ENCODE results near the gene VTCN1. TPM values are rescaled to one million over a fixed set of nuclear protein-coding genes. Genes with fewer than 3 reads are reported as not detected.
"Not testable (repeated sequence)": the region's sequence is repeated elsewhere in the genome, so short reads cannot be mapped to it uniquely, and the experiment has no call there.

Gene VTCN1
- total and polyA plus RNA-seq, 5 experiments from 2014 or later = not detected

DNA sequence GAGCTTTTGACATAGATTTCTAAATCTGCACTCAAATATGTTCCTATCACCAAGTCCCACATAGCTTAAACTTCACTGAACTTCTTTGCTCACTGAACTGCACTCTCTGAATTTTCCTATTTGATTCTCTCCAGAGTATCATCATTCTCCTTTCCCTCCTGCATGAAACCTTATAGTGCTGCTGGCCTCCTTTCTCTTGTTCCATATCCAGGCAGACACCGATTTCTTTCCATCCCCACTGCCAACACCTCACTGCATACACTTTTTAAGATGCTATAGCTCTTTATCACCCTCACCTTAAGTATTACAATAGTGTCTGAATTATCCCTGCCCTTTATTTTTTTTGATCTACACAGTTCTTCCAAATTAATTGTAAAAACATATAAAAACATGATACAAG lies 86.1 kb downstream of the VTCN1 start:
- POLR2A ChIA-PET = no interaction called here
- Mint-ChIP-seq H3K36me3 (no peaks in the 10 kb centered on the region), H3K9me3 (no peaks in the 10 kb centered on the region), H3K4me1 (peaks cover 2 to 10% (median 8%) of the 10 kb centered on the region in 4 donors), H3K27ac (no peak overlapping the region), H3K27me3 (peaks cover 0 to 23% (median 6%) of the 10 kb centered on the region in 5 donors), H3K4me3 (no peak overlapping the region)
- ATAC-seq (no peak), DNase-seq (no peak)

DNA sequence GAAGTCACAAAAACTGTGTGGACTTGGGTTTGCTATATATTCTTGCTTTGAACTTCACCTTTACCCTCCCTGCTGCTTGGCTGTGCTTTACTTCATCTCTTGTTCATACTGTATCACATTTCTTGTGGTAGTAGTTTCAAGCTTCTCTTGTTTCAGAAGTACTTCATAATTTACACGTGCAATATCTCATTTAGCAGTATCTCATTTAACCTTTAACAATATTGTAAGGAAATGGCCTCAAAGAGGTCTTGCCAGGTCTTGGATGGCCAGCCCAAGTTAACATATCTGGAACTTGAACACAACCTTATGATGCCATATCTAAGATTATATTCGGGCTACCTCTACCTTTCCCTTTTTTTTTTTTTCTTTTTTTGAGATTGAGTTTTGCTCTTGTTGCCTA lies 87.5 kb downstream of the VTCN1 start:
- Mint-ChIP-seq H3K36me3 (no peaks in the 10 kb centered on the region), H3K27me3 (peaks cover under 1 to 26% (median 6%) of the 10 kb centered on the region in 5 donors), H3K4me3 (peak overlapping the region in 8 of 10 donors; percentile 5 to 77 (median 21)), H3K4me1 (peaks cover 2 to 8% (median 7%) of the 10 kb centered on the region in 4 donors), H3K27ac (no peak overlapping the region), H3K9me3 (no peaks in the 10 kb centered on the region)
- no peak for DNase-seq
- POLR2A ChIA-PET = interaction anchor here (0.6 kb wide), 1 partner anchor 650 kb away, joined by 8 read pairs; no protein-coding TSS in a partner anchor
- no peak for ATAC-seq

DNA sequence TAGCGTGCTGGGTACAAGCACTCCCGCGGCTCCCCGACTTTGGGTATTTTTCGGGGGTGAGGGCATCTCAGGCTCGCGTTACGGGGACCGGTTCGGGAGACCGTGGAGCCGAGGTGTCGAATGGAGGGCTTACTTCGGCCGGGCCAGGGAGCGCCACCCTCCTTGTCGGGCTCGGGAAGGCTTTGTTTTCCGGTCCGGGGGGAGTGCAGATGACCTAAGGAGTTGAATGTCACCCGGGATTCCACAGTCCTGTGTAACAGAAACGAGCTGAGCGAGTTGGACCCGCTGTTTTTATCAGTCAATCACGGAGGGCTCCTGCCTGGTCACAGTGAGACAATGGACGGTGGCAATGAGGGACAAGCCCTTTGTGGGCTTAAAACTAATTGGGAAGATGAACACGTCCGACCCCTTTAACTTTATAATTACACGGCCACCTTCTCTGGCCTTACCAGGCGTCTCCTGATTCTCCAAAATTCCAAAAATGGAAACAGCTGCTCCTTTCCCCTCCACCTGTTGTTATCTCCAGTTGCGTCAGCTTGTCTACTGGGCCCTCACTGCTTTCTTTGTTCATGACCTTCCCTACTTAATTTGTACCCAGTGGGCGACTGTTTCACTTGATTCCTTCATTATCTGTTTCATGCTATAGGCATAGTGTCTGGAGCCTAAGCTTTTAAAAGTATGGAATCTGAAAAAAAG lies 88.2 kb downstream of the VTCN1 start:
- H3K36me3 Mint-ChIP-seq = no peaks in the 10 kb centered on the region
- H3K27ac Mint-ChIP-seq = peak overlapping the region in 2 of 10 donors; percentile 18 to 62
- H3K4me1 Mint-ChIP-seq = peaks cover 2 to 8% (median 7%) of the 10 kb centered on the region in 4 donors
- POLR2A ChIA-PET = interaction anchor here (0.6 to 0.8 kb wide), 3 partner anchors 245 to 649 kb away, joined by 3 to 8 read pairs (median 4); partner anchors contain the start of gene MAN1A2
- H3K27me3 Mint-ChIP-seq = peaks cover 5 to 24% (median 9%) of the 10 kb centered on the region in 5 donors
- DNase-seq (no peak), ATAC-seq (no peak)
- H3K4me3 Mint-ChIP-seq = peak overlapping the region; percentile 77 to 90 (median 86)
- H3K9me3 Mint-ChIP-seq = no peaks in the 10 kb centered on the region

DNA sequence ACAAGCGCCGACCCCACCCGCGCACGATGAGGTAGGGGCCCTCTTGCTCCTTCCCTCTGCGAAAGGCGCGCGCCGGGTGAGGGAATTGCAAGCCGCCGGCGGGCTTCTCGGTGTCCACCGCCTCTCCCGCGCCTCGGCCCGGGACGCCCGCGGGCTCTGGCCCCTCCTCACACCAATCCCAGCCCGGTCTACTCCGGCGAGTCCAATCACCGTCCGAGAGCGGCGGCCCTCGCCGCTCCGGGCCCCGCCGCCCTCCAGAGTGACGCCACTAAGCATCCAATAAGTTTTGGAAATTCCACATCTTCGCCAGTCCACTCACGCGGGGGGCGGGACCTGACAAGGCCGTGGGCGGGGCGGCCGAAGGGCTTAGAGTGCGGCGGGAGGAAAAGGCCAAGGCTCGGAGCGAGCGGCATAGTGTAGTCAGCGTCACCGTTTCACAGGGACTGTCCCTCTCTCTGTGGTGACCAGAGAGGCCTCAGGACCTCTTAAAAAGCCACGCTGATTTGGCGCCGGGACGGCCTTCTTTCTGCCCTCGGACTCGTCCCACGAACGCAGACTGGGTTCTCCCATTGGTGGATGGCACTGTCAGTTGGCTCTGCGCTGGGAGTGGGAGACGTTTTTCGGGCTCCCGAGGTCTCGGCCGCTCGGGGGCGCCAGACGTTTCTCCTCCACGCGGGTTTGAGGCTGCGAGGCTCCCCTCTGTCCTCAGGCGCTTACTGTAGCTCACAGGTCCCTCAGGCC lies 89.0 kb downstream of the VTCN1 start, which contains the start of gene TRIM45:
Gene TRIM45 (minus strand): TSS at position 161 of the 741 bp plus-strand sequence. CDS start 548 bp downstream, outside the sequence.
- Mint-ChIP-seq H3K9me3 (no peaks in the 10 kb centered on the region), H3K27ac (peak within 1 kb of the TSS in 8 of 10 donors; percentile 8 to 62 (median 46)), H3K27me3 (peaks cover 5 to 19% (median 14%) of the 10 kb centered on the region in 5 donors), H3K4me3 (peak within 1 kb of the TSS; percentile 77 to 90 (median 86)), H3K36me3 (no peaks in the 10 kb centered on the region), H3K4me1 (peaks cover 3 to 8% (median 7%) of the 10 kb centered on the region in 4 donors)
- POLR2A ChIA-PET = interaction anchor here (0.7 to 0.8 kb wide), 2 partner anchors 245 to 552 kb away, joined by 3 to 4 read pairs; partner anchors contain the start of gene MAN1A2
- ATAC-seq (peak; percentile 89 to 90), DNase-seq (peak; percentile 61 to 85 (median 73))

DNA sequence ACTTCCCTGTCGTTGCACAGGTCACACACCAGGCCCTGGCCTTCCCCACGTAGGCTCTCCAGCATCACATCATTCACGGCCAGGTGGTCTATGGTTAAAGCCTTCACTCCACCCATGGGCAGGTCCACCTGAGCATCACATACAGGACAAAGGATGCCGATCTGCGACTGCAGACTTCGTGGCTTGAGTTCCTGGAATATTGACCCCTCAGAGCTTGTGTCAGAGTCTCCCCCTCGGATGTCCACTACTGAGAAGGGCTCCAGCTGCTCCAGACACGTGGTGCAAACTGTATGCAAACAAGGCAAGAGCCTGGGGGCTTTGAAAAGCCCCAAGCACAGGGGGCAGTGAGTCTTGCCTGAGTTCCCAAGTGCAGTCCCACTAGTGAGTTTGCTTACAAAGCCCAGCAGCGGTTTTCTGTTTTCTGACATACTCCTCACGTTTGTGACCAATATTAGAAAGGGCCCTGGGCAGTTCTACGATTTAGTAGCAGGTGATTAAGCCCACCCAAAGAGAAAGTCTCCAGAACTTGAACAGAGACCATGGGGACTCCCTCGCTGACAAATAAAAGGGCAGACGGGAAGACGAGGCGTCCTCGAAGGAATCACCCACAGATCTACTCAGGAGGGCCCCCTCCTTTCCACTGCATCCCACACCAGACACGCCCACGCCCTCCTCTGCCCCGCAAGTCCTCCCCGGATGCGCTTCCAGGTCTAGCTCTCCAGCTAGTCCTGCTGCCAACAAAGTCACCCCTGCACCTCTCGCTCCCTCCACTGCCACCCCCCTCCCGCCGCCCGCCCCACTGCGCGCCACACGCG lies 89.7 kb downstream of the VTCN1 start:
- Mint-ChIP-seq H3K9me3 (no peaks in the 10 kb centered on the region), H3K4me3 (peak overlapping the region; percentile 77 to 88 (median 84)), H3K4me1 (peaks cover 4 to 8% (median 7%) of the 10 kb centered on the region in 4 donors), H3K27ac (peak overlapping the region in 4 of 10 donors; percentile 8 to 61 (median 31)), H3K27me3 (peaks cover 4 to 20% (median 16%) of the 10 kb centered on the region in 5 donors), H3K36me3 (no peaks in the 10 kb centered on the region)
- POLR2A ChIA-PET = no interaction called here
- ATAC-seq (no peak), DNase-seq (peak in 2 of 10 donors; percentile 7 to 10)

DNA sequence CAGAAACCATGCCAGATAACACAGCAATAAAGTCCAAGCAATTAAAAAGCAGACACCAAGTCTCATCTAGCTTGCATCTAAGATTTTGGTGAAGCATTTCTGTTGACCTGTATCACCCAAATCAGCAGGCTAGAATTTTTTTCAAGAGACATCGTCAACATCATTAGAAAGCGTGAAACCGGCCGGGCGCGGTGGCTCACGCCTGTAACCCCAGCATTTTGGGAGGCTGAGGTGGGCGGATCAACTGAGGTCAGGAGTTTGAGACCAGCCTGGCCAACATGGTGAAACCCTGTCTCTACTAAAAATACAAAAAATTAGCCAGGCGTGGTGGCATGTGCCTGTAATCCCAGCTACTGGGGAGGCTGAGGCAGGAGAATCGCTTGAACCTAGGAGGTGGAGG lies 91.6 kb downstream of the VTCN1 start:
- not testable (repeated sequence) for ATAC-seq
- POLR2A ChIA-PET = interaction anchor here (0.6 kb wide), 1 partner anchor 418 kb away, joined by 3 read pairs; no protein-coding TSS in a partner anchor

DNA sequence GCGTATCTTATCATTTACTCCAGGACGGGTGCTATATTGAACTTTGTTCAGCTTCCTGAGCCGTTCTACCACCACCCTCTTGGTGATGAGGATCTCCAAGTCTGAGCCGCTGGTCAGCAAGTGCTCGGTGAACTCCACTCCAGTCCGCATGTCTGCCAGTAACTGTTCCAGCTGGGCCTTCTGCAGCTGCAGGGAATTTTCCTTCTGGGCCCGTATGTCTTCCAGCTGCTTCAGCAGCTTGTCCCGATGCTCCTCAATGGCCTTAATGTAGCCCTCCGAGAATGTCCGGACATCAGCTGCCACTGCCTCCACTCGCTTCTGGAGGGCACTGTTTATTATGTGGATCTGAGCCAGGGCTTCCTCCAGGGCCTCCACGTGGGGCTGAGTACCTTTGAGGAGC lies 92.6 kb downstream of the VTCN1 start:
- POLR2A ChIA-PET = no interaction called here
- Mint-ChIP-seq H3K4me3 (no peak overlapping the region), H3K9me3 (no peaks in the 10 kb centered on the region), H3K4me1 (peaks cover 4 to 13% (median 6%) of the 10 kb centered on the region in 4 donors), H3K27ac (no peak overlapping the region), H3K27me3 (peaks cover 4 to 20% (median 14%) of the 10 kb centered on the region in 5 donors), H3K36me3 (no peaks in the 10 kb centered on the region)
- no peak for ATAC-seq
- no peak for DNase-seq

More for the DNA sequence above, 91.6 kb downstream of the VTCN1 start:
- not testable (repeated sequence) for H3K27ac Mint-ChIP-seq, H3K4me3 Mint-ChIP-seq, H3K9me3 Mint-ChIP-seq, H3K36me3 Mint-ChIP-seq, DNase-seq
- peaks cover 4 to 13% (median 7%) of the 10 kb centered on the region in 4 donors for H3K4me1 Mint-ChIP-seq
- peaks cover 4 to 20% (median 16%) of the 10 kb centered on the region in 5 donors for H3K27me3 Mint-ChIP-seq

DNA sequence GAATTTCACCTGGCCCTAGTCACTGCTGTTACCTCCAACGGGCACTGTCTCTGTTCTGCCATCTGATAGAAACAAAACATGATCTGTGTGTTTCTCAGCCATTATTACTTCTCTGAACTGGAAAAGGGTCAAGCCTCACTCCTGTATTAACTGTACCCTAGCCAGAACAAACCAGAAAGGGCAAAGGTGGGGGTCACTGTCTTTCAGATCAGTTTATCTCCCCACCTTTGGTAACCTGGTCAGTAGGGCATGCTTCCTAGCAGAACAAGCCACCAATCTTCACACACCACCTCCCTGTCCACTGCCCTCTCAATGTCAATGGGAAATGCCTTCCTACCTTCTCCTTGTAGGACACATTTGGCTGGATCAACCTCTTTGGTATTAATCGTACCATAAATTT lies 93.0 kb downstream of the VTCN1 start:
- POLR2A ChIA-PET = no interaction called here

DNA sequence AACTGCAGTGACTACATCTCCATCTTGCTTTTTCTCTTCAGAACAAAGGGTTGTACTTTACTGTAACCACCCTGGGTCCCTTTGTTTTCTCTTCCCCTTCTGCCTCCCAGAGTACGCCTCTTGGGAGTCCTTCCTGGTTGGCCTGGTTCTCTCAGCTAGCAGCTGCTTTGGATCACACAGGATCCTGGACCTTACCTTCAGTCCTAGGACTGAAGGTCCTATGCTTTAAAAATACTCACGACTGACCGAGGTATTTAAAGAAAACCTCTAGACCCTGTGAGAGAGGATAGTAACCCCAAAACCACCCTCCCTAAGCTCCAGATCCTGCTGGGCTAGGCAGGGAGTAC lies 94.0 kb downstream of the VTCN1 start:
- ATAC-seq = no peak
- no peak overlapping the region for H3K27ac Mint-ChIP-seq
- peaks cover 0 to 9% (median 3%) of the 10 kb centered on the region in 4 donors for H3K4me1 Mint-ChIP-seq
- no peak for DNase-seq
- POLR2A ChIA-PET = no interaction called here
- no peak overlapping the region for H3K4me3 Mint-ChIP-seq
- no peaks in the 10 kb centered on the region for H3K36me3 Mint-ChIP-seq
- H3K9me3 Mint-ChIP-seq = no peaks in the 10 kb centered on the region
- H3K27me3 Mint-ChIP-seq = peaks cover 2 to 20% (median 10%) of the 10 kb centered on the region in 5 donors

More for the DNA sequence above, 93.0 kb downstream of the VTCN1 start:
- H3K4me1 Mint-ChIP-seq = peaks cover 3 to 12% (median 4%) of the 10 kb centered on the region in 4 donors
- peaks cover 3 to 20% (median 12%) of the 10 kb centered on the region in 5 donors for H3K27me3 Mint-ChIP-seq
- ATAC-seq = no peak
- H3K27ac Mint-ChIP-seq = peak overlapping the region in 1 of 10 donors; percentile 24
- no peaks in the 10 kb centered on the region for H3K9me3 Mint-ChIP-seq
- no peak for DNase-seq
- no peak overlapping the region for H3K4me3 Mint-ChIP-seq
- H3K36me3 Mint-ChIP-seq = no peaks in the 10 kb centered on the region

DNA sequence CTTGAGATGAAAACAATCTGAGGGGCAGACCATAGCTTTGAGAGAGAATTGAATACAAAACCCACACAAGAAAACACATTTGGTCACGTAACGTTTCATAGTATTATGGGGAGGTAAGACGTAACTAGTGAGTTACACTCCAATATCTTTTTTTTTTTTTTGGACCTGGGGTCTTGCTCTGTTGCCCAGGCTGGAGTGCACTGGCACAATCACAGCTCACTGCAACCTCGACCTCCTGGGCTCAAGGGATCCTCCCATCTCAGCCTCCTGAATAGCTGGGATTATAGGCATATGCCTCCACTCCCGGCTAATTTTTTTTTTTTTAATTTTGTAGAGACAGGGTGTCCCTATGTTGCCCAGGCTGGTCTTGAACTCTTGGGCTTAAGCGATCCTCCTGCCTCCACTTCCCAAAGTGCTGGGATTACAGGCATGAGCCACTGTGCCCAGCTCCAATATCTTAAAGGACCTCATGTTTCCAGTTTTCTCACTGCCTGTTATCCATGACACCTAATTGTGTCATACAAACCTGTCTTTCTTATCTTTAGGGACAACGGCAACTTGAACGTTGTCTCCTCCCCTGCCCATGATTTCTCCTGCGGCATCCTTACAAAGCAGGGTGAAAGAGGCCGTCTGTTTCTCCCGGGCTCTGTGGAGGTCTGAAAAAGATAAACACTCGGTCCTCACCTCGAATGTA lies 94.5 kb downstream of the VTCN1 start:
- peaks cover 0 to 8% (median 2%) of the 10 kb centered on the region in 4 donors for H3K4me1 Mint-ChIP-seq
- no peak for ATAC-seq
- no peak overlapping the region for H3K27ac Mint-ChIP-seq
- H3K27me3 Mint-ChIP-seq = peaks cover 2 to 20% (median 10%) of the 10 kb centered on the region in 5 donors
- no peak for DNase-seq
- POLR2A ChIA-PET = no interaction called here
- no peaks in the 10 kb centered on the region for H3K36me3 Mint-ChIP-seq
- no peak overlapping the region for H3K4me3 Mint-ChIP-seq
- no peaks in the 10 kb centered on the region for H3K9me3 Mint-ChIP-seq

DNA sequence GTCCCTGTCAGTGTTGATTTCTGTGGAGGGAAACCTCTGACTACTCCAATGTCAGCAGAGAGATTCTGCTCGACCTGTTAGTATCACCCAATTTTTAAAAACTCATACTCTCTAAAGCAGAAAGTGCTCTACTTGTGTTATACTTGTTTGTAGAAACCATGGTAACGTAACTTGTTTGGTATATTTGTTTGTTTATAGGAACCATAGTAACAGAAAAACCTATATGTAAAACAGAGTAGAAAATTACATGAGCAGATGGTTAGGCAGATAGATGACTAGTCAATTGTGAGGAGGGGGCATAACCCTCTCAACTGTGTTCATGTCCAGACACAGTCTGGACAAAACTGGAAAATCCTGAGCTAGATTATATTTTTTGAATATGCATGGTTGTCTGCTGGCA lies 95.8 kb downstream of the VTCN1 start:
- no peaks in the 10 kb centered on the region for H3K9me3 Mint-ChIP-seq
- H3K4me3 Mint-ChIP-seq = no peak overlapping the region
- no peaks in the 10 kb centered on the region for H3K36me3 Mint-ChIP-seq
- H3K27ac Mint-ChIP-seq = no peak overlapping the region
- H3K4me1 Mint-ChIP-seq = peaks cover 0 to 6% (median 1%) of the 10 kb centered on the region in 4 donors
- no peak for ATAC-seq
- H3K27me3 Mint-ChIP-seq = peaks cover 2 to 20% (median 7%) of the 10 kb centered on the region in 5 donors
- no peak for DNase-seq
- POLR2A ChIA-PET = no interaction called here

DNA sequence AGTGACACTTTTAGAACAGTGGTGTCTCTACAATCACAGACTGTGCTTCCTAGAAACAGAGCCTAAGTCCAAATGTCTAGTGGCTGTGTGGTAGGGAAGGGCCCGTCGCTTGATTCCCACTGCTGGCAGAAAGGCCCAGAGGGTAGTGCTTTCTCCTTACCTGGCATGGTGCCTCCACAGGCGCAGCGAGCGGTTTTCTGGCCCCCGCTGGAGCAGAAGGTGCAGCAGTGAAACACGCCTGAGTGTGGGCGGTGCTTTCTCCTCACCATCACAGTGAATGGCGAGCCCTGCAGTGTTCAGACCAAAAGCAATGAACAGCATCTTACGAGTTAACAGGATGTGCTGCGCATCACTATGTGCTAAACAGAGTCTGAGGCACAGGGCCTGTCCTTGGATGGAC lies 97.5 kb downstream of the VTCN1 start:
- no peak overlapping the region for H3K27ac Mint-ChIP-seq
- no peak for ATAC-seq
- POLR2A ChIA-PET = no interaction called here
- peaks cover 0 to 6% (median 1%) of the 10 kb centered on the region in 4 donors for H3K4me1 Mint-ChIP-seq
- peaks cover 2 to 19% (median 4%) of the 10 kb centered on the region in 5 donors for H3K27me3 Mint-ChIP-seq
- H3K9me3 Mint-ChIP-seq = no peaks in the 10 kb centered on the region
- H3K36me3 Mint-ChIP-seq = no peaks in the 10 kb centered on the region
- no peak for DNase-seq
- H3K4me3 Mint-ChIP-seq = no peak overlapping the region
